ENCODE measurements around the gene PTMA. TPM values are rescaled to one million over a fixed set of nuclear protein-coding genes. Genes with fewer than 3 reads are reported as not detected.

PTMA gene
- total RNA-seq, 2 experiments from 2014 or later: 1,546 to 1,586 TPM

- H3K36me3 Mint-ChIP-seq (ENCODE audit: low read depth): no peaks in the 10 kb centered on the region
- ChIA-PET POLR2A (interaction anchor here (1.6 kb wide), 1 partner anchor 20 kb away, joined by 4 read pairs; no protein-coding TSS in a partner anchor), CTCF (interaction anchor here (1.2 to 5.4 kb wide), 2 partner anchors 18 to 25 kb away, joined by 5 to 54 read pairs; no protein-coding TSS in a partner anchor)
- H3K27me3 Mint-ChIP-seq: no peaks in the 10 kb centered on the region
- no peaks in the 10 kb centered on the region for H3K9me3 Mint-ChIP-seq
- no peak for ATAC-seq (ENCODE audit: poor library complexity)
- Histone ChIP-seq H3K27me3 (ENCODE audit: control insufficient read depth in 1 of 2, insufficient read depth in 2 of 2, low read length in 2 of 2) (no peaks in the 10 kb centered on the region), H3K4me1 (ENCODE audit: insufficient read depth, low read length) (peaks cover 6% of the 10 kb centered on the region), H3K27ac (ENCODE audit: low read depth in 1 of 2, low read length in 2 of 2) (no peak overlapping the region), H3K36me3 (ENCODE audit: insufficient read depth, low read length) (no peaks in the 10 kb centered on the region), H3K4me3 (ENCODE audit: low read length) (no peak overlapping the region), H3K9me3 (ENCODE audit: control insufficient read depth in 1 of 2, insufficient read depth in 1 of 2, low read length in 2 of 2) (no peaks in the 10 kb centered on the region)
- no peak for DNase-seq
- H3K27ac Mint-ChIP-seq: no peak overlapping the region
- no peak for TF ChIP-seq CTCF (IDR thresholded peaks at IDR 0.05)
- no peak overlapping the region for H3K4me3 Mint-ChIP-seq
- H3K4me1 Mint-ChIP-seq (ENCODE audit: low read depth): peaks cover 5% of the 10 kb centered on the region
- intact Hi-C loops (cut with DNase I, micrococcal nuclease): no loop called here
Measured at GRCh38 chr2:231689124-231689893, 19.0 kb upstream of the PTMA start.

- no peaks in the 10 kb centered on the region for H3K9me3 Mint-ChIP-seq
- no peak overlapping the region for H3K27ac ChIP-seq (ENCODE audit: low read depth in 1 of 2, low read length in 2 of 2)
- no peak for TF ChIP-seq CTCF (IDR thresholded peaks at IDR 0.05)
- no peaks in the 10 kb centered on the region for H3K27me3 Mint-ChIP-seq
- H3K36me3 ChIP-seq (ENCODE audit: insufficient read depth, low read length): no peaks in the 10 kb centered on the region
- no peak overlapping the region for H3K4me3 ChIP-seq (ENCODE audit: low read length)
- no peak overlapping the region for H3K27ac Mint-ChIP-seq
- CTCF ChIA-PET: interaction anchor here (1.6 to 5.4 kb wide), 2 partner anchors 15 to 23 kb away, joined by 4 to 54 read pairs; no protein-coding TSS in a partner anchor
- POLR2A ChIA-PET: interaction anchor here (2.6 kb wide), 1 partner anchor 16 kb away, joined by 11 read pairs; no protein-coding TSS in a partner anchor
- no peak for ATAC-seq (ENCODE audit: poor library complexity)
- H3K4me1 ChIP-seq (ENCODE audit: insufficient read depth, low read length): peaks cover 6% of the 10 kb centered on the region
- H3K36me3 Mint-ChIP-seq (ENCODE audit: low read depth): no peaks in the 10 kb centered on the region
- no peaks in the 10 kb centered on the region for H3K9me3 ChIP-seq (ENCODE audit: control insufficient read depth in 1 of 2, insufficient read depth in 1 of 2, low read length in 2 of 2)
- H3K4me3 Mint-ChIP-seq: no peak overlapping the region
- no peaks in the 10 kb centered on the region for H3K27me3 ChIP-seq (ENCODE audit: control insufficient read depth in 1 of 2, insufficient read depth in 2 of 2, low read length in 2 of 2)
- DNase-seq: no peak
- intact Hi-C loops (cut with DNase I, micrococcal nuclease): no loop called here
- peaks cover 5% of the 10 kb centered on the region for H3K4me1 Mint-ChIP-seq (ENCODE audit: low read depth)
Measured at GRCh38 chr2:231691251-231691772, 17.0 kb upstream of the PTMA start.

GRCh38 chr2:231692847-231693246, 15.5 kb upstream of the PTMA start:
- H3K4me3 Mint-ChIP-seq: no peak overlapping the region
- H3K27ac ChIP-seq (ENCODE audit: low read depth in 1 of 2, low read length in 2 of 2): no peak overlapping the region
- no peaks in the 10 kb centered on the region for H3K4me1 ChIP-seq (ENCODE audit: insufficient read depth, low read length)
- H3K4me3 ChIP-seq (ENCODE audit: low read length): no peak overlapping the region
- no peaks in the 10 kb centered on the region for H3K9me3 ChIP-seq (ENCODE audit: control insufficient read depth in 1 of 2, insufficient read depth in 1 of 2, low read length in 2 of 2)
- H3K36me3 Mint-ChIP-seq (ENCODE audit: low read depth): no peaks in the 10 kb centered on the region
- ATAC-seq (ENCODE audit: poor library complexity) (no peak), DNase-seq (no peak)
- no peaks in the 10 kb centered on the region for H3K4me1 Mint-ChIP-seq (ENCODE audit: low read depth)
- TF ChIP-seq CTCF (IDR thresholded peaks at IDR 0.05): no peak
- ChIA-PET CTCF (interaction anchor here (1.6 kb wide), 1 partner anchor 14 kb away, joined by 4 read pairs; no protein-coding TSS in a partner anchor), POLR2A (no interaction called here)
- no peaks in the 10 kb centered on the region for H3K27me3 ChIP-seq (ENCODE audit: control insufficient read depth in 1 of 2, insufficient read depth in 2 of 2, low read length in 2 of 2)
- intact Hi-C loops (cut with DNase I, micrococcal nuclease): no loop called here
- H3K27ac Mint-ChIP-seq: no peak overlapping the region
- H3K36me3 ChIP-seq (ENCODE audit: insufficient read depth, low read length): no peaks in the 10 kb centered on the region
- H3K9me3 Mint-ChIP-seq: no peaks in the 10 kb centered on the region
- H3K27me3 Mint-ChIP-seq: no peaks in the 10 kb centered on the region

Measured in CD4-positive, alpha-beta T cell (primary cell).